Inferior parietal cortex (tissue), 1 donor: Measurements from ENCODE around the gene ALPG.
"Not testable (repeated sequence)": the region's sequence is repeated elsewhere in the genome, so short reads cannot be mapped to it uniquely, and the experiment has no call there.

Experiments used
- DNase-seq: peaks from one replicate; pipeline ENCODE4 v3.0.0-alpha.2; 2016; ENCODE audit errors: extremely low spot score

Gene ALPG

GRCh38 chr2:232419245-232420072 lies 12.8 kb downstream of the ALPG start:
- no peak for DNase-seq

GRCh38 chr2:232420073-232420454 lies 13.4 kb downstream of the ALPG start:
- no peak for DNase-seq

DNA sequence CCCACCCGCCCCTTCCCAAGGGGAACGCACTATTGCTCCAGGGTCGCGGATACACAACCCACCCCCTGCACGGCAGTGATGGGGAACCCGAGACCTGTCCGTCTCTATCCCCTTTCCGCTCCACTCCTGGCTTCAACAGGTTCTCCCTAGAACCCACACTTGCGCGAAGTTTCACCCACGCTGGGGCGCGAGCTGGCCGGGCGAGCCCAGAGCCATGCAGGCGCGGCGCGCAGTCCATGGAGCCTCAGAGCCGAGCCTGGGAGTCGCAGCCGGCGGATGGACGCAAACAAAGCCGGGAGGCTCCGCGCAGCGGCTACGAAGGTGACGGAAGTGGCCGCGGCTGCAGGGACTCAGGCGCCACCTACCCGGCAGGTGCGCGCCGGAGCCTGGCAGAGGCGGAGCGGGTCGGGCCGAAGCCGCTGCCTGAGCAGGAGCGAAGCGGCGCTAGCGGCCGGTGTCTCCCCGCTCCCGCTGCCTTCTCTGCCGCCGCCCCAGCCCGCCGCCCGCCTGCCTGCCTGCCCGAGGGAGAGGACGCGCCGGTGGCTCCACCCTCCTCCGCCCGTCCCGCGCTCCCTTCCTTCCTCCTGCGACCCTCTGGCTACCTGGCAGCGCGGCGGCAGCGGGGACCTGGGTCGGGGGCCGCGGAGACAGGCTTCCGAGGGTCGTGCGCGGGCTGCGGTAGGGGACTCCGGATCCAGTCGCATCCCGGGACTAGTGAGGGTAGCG lies 14.0 kb downstream of the ALPG start:
- no peak for DNase-seq

GRCh38 chr2:232421189-232421785 lies 14.6 kb downstream of the ALPG start:
- DNase-seq, result no peak

- DNase-seq, result no peak
Measured at GRCh38 chr2:232422051-232422450, 15.4 kb downstream of the ALPG start.

DNA sequence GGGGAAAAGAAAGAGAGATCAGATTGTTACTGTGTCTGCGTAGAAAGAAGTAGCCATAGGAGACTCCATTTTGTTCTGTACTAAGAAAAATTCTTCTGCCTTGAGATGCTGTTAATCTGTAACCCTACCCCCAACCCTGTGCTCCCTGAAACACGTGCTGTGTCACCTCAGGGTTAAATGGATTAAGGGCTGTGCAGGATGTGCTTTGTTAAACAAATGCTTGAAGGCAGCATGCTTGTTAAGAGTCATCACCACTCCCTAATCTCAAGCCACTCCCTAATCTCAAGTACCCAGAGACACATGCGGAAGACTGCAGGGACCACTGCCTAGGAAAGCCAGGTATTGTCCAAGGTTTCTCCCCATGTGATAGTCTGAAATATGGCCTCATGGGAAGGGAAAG lies 16.4 kb downstream of the ALPG start:
- DNase-seq, result not testable (repeated sequence)

DNA sequence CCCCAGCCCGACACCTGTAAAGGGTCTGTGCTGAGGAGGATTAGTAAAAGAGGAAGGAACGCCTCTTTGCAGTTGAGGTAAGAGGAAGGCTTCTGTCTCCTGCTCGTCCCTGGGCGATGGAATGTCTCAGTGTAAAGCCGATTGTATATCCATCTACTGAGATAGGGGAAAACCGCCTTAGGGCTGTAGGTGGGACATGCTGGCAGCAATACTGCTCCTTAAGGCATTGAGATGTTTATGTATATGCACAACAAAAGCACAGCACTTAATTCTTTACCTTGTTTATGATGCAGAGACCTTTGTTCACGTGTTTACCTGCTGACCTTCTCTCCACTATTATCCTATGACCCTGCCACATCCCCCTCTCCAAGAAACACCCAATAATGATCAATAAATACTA lies 16.8 kb downstream of the ALPG start:
- DNase-seq, result not testable (repeated sequence)

DNA sequence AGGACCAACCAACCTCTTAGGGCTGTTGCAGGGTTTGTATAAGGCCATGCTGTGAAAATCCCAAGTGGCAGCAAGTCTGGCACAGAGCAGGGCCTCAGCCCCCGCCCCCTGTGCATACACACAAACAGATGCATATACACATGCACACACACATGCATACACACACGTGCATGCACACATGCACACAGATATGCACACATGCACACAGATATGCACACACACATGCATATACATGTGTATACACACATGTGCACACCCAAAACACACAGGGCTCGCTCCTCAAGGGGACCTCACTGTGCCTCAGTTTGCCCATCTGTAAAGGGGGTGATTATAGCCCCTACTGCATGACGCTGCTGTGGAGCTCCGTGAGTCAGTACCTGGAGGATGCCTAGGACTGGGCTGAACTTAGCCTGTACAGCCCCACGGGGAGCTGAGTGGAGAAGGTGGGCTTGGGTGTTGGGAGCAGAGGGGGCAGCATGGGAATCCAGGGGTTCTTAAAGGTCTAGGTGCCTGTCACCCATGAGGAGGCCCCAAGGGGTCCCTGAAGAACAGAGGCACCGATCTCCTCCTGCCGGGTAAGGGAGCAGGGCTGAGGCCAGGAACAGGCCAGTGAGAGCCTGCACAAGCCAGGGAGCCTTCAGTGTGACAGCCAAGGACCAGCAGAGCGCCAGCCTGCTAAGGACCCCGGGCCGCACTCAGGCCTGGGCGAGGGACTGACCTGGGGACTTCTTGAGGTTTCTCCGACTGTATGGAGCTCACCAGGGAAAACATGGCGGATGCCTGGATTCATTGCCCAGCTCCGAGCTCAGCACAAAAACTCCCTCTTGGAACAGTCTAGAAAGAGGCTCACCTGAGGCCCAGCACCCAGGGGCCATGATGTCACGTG lies 25.3 kb downstream of the ALPG start:
- no peak for DNase-seq

GRCh38 chr2:232432598-232433184 lies 26.0 kb downstream of the ALPG start:
- DNase-seq, result no peak

GRCh38 chr2:232433622-232434021 lies 27.0 kb downstream of the ALPG start:
- DNase-seq, result not testable (repeated sequence)

DNA sequence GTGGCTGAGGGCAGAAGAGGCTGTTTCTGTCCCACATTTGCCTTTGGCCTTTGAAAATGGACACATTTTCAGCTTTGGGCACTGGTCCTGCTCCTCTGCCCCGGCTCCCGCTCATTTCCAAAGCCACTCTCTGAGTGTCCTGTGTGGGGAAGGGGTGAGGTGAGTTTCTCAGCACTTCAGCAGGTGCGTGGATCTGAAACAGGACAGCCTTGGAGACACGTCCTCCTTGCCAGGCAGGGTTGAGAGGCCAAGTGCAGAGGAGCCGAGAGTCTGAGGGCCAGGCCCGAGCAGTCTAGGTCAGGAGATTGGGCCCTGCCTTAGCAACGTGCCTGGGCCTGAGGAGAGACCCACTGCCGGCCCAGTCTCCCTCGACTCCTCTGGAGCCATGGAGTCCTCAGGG lies 27.4 kb downstream of the ALPG start:
- no peak for DNase-seq

DNA sequence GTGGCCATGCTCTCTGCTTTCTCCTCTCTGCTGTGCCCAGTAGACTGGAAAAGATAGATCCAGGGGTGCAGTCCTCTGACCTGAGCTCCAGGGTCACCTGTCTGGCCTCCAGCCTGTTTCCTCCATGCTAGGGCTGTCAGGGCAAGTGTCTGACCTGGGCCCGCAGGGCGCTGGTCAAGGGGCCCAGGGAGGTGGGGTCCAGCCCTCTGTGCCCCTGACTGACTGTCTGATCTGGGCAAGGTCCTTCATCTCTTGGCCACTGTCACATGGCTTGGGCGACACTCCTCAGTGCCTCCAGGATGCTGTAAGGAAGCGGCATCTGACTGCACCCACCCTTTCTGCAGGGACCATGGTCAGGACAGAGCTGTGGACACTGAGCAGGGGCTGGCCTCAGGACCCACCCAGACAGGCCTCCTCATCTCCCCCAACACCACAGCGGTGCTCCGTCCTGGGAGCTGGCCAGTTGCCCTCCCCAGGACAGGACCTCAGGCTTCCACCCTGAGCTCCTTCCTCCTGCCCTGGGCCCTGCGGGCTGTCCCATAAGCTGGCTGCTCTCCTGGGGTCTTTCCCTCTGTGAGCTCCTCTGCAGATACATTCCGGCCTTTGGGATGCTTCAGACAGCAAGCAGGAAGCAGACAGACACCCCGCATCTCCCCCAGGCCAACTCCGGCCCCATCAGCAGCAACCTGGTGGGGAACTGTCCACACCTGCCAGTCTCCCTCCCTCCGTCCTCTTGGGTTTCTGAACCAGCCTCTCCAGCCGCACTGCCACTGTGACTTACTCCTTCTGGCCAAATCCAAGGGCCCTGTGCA lies 28.1 kb downstream of the ALPG start:
- no peak for DNase-seq

GRCh38 chr2:232435375-232435648 lies 28.7 kb downstream of the ALPG start:
- no peak for DNase-seq

- DNase-seq, result no peak
Measured at GRCh38 chr2:232435805-232436204, 29.2 kb downstream of the ALPG start.

DNA sequence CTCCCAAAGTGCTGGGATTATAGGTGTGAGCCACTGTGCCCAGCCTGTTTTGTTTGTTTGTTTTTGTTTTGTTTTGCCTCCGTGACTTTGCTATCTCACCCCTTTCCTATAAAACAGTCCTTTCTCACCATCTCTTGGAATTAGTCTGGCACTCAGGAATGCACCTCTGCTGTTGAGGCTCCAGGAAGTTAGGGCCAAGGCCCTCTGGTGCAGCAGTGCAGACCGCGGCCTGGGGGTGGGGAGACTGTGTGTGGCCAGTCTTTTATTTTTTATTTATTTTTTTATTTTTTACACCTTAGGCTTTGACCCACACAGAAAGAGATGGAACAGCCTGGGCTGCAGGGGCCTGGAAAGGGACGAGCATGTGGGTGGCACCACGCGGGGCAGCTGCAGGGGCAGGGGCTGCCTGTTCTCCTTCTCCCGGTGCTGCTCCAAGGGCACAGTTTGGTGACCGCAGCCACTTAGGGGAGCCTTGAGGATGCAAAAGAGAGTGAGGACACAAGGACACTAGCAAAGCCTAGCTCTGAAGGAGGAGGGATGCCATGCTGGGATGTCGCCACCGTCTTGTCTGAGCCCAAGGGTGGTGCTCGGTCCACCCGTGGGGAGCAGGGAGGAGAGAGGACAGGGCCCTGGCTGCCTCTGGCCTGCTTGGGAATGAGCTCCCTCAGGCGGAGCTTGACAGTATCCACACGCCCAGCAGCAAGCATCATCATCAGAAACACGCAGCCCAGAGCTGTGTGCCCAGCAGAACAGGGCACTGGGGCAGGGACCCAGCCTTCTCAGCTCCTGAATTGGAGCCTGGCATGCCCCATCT lies 29.9 kb downstream of the ALPG start:
- no peak for DNase-seq

GRCh38 chr2:232437195-232437571 lies 30.5 kb downstream of the ALPG start:
- no peak for DNase-seq

DNA sequence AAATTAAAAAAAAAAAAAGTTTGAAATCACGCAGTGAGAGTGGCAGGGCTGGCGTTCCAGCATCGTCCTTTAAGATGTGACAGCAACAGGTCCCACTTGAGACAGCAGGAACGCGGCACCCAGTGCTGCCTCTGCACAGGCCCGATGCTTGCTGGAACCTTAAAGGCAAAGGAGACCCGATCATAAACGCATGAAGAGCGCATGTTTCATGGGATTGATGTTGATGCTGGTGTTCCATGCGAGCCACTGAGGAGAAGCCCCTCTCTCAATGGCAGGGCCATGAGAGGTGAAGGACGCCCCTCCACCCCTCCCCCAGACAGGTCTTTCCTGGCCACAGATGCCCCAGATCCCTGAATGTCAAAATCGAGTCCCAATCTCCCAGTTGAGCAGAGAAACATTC lies 31.4 kb downstream of the ALPG start:
- no peak for DNase-seq

GRCh38 chr2:232438951-232439757 lies 32.5 kb downstream of the ALPG start:
- no peak for DNase-seq

DNA sequence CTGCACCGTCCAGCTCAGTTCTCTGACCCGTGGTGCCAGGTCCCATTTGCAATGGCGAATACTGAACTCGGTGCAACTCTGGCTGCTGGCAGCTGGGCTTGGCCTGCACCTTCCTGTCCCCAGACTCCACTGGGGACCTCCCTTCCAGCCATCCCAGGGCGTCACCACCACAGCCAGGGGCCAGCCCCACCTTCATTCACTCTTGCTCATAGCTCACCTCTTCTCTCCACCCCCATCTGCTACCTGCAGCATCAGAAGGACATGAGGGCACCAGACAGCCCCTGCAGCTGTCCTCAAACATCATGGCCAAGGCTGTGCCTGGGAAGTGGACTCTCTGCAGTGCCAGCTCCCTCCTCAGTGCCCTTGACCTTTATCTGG lies 33.1 kb downstream of the ALPG start:
- no peak for DNase-seq
